ENCODE data around the gene MIOS.

DNA sequence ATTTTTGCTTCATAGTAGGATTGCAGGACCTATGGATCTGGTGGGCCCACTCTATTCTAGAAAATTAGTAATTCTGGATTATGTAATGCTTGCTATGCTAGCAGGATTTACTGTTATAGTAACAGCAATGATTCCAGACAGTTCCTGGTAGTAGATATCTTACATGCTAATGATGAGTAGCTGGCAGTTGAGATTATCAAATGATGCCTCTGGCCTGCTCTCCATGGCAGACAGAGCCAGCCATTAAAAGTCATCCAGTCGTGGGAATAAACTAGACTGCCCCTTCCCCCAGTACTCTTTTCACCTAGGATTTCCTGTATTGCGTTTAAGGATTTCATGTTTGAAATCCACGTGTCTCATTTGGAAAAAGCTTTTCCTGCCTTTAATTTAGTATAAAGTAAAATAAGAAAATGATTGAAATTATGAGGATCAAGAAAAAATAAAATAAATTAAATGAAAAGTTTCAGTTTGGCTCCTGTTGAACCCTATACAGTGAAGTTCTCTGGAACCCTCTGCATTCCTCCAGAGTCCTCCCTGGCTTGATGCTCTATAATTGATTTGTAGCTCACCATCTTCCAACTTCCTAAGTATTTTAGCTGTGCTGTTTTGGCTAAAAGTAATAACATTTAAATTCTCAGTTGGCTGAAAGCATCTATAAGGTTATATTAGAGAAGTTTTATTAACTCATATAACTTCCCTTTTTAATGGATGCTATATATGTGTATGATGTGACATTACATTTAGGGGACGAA, 88.5 kb downstream of the MIOS start:
- TF ChIP-seq BHLHE40 (IDR thresholded peaks at IDR 0.05; ENCODE audit: low read depth, low read length) (no peak), JUNB (IDR thresholded peaks at IDR 0.05) (no peak), ESRRA (IDR thresholded peaks at IDR 0.05; ENCODE audit: borderline replicate concordance, low read length) (no peak), NFE2L2 (conservative IDR thresholded peaks at IDR 0.05; ENCODE audit: low read length) (no peak)

Data from A549 (cell line).